Gastrocnemius medialis (tissue), 4 donors: ENCODE results near the gene IPO5.

ENCODE experiments used
- POLR2A ChIP-seq, 2 donors: fragments of 450-650 bp; IDR thresholded peaks; one replicate each; pipeline ENCODE4 v1.6.1; 2017; ENCODE audit warnings: antibody characterized with exemption in 2 of 2, mild to moderate bottlenecking in 2 of 2, moderate library complexity in 2 of 2
- TF ChIP-seq, protein P1 (sequence below), 5 experiments: fragments of 450-650 bp in 3 of 5; fragments of 200-600 bp in 2 of 5; sonication (generic) in 2 of 5; IDR thresholded peaks in 4 of 5; conservative IDR thresholded peaks in 1 of 5; 1 replicate in 4 of 5; 2 replicates in 1 of 5; pipeline ENCODE4 v1.5.1; 2016 to 2019; ENCODE audit warnings: antibody characterized with exemption in 5 of 5, mild to moderate bottlenecking in 3 of 5, moderate library complexity in 3 of 5

DNA sequence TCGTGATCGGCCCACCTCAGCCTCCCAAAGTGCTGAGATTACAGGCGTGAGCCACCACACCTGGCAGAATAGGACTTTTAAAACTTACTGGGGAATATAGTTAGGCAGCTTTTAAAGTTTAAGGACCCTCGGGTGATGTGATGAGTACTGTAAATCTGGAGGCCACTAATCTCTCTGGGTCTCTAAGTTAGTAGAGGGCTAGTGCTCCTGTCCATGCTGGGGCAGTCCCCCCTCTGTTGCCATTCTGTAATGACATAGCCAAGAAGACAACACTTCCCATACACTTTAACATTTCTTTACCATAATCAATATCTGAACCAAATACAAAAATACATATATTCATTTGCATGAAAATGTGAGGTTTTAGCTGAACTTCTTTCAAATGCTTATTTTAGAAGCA, 65.7 kb downstream of the IPO5 start:
- no peak for TF ChIP-seq POLR2A (IDR thresholded peaks at IDR 0.05)
- TF ChIP-seq, protein P1, sequence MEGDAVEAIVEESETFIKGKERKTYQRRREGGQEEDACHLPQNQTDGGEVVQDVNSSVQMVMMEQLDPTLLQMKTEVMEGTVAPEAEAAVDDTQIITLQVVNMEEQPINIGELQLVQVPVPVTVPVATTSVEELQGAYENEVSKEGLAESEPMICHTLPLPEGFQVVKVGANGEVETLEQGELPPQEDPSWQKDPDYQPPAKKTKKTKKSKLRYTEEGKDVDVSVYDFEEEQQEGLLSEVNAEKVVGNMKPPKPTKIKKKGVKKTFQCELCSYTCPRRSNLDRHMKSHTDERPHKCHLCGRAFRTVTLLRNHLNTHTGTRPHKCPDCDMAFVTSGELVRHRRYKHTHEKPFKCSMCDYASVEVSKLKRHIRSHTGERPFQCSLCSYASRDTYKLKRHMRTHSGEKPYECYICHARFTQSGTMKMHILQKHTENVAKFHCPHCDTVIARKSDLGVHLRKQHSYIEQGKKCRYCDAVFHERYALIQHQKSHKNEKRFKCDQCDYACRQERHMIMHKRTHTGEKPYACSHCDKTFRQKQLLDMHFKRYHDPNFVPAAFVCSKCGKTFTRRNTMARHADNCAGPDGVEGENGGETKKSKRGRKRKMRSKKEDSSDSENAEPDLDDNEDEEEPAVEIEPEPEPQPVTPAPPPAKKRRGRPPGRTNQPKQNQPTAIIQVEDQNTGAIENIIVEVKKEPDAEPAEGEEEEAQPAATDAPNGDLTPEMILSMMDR (IDR thresholded peaks at IDR 0.05 in 4 of 5, conservative IDR thresholded peaks at IDR 0.05 in 1 of 5) = no peak
